Measurements from ENCODE around the gene BIK. TPM values are rescaled to one million over a fixed set of nuclear protein-coding genes. Genes with fewer than 3 reads are reported as not detected.
A peak's percentile ranks its signal among the peaks of the same experiment; 100 is the strongest.

BIK gene
- total RNA-seq, 2 donors from 2014 or later = 0.63 TPM; not detected in 1

- no peak for DNase-seq (ENCODE audit: low spot score)
- Histone ChIP-seq H3K4me1 (peaks cover 0 to 28% of the 10 kb centered on the region in 2 donors), H3K9me3 (no peaks in the 10 kb centered on the region), H3K27ac (no peak overlapping the region), H3K27me3 (no peaks in the 10 kb centered on the region), H3K4me3 (no peak overlapping the region), H3K36me3 (no peaks in the 10 kb centered on the region)
- no peak for TF ChIP-seq CTCF (IDR thresholded peaks at IDR 0.05)
These were observed 4.2 kb upstream of the BIK start for GRCh38 chr22:43106302-43106701.

- Histone ChIP-seq H3K4me1 (peaks cover 0 to 21% of the 10 kb centered on the region in 2 donors), H3K27ac (no peak overlapping the region), H3K4me3 (no peak overlapping the region), H3K27me3 (no peaks in the 10 kb centered on the region), H3K9me3 (no peaks in the 10 kb centered on the region), H3K36me3 (no peaks in the 10 kb centered on the region)
- no peak for TF ChIP-seq CTCF (IDR thresholded peaks at IDR 0.05)
- no peak for DNase-seq (ENCODE audit: low spot score)
These were observed 1.0 kb upstream of the BIK start for GRCh38 chr22:43109511-43109910.

DNA sequence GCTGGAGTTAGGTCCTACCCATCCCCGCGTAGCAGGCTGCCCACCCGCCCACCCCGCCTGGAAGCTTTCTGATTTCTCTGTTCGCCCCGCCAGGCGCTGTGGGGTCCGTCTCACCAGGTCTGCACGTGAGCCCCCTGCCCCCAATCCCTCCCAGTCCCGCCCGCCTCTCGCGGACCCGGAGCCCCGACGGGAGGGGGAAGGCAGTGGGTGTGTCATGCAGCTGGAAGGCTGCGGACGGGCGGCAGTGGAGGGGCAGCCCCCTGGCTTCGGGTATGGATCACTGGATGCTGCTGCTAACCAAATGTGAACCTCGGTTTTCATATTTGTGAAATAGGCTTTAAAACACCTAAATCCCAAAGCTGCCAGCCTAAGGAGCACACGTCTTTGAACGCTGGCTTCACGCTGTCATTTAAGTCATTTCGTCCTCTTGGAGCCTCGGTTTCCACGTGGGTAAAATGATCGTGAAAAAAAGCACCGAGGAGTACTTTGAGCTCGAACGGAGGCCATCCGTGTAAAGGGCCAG lies 568 bp upstream of the BIK start:
- no peaks in the 10 kb centered on the region for H3K36me3 ChIP-seq
- H3K27me3 ChIP-seq = no peaks in the 10 kb centered on the region
- no peak overlapping the region for H3K27ac ChIP-seq
- no peaks in the 10 kb centered on the region for H3K9me3 ChIP-seq
- DNase-seq (ENCODE audit: low spot score) = no peak
- peaks cover 0 to 20% of the 10 kb centered on the region in 2 donors for H3K4me1 ChIP-seq
- H3K4me3 ChIP-seq = peak overlapping the region; percentile 36 to 55
- no peak for TF ChIP-seq CTCF (IDR thresholded peaks at IDR 0.05)

GRCh38 chr22:43110927-43111623 lies 525 bp downstream of the BIK start:
- no peaks in the 10 kb centered on the region for H3K9me3 ChIP-seq
- H3K4me1 ChIP-seq = peaks cover 0 to 20% of the 10 kb centered on the region in 2 donors
- TF ChIP-seq CTCF (IDR thresholded peaks at IDR 0.05) = no peak
- DNase-seq (ENCODE audit: low spot score) = no peak
- no peaks in the 10 kb centered on the region for H3K27me3 ChIP-seq
- H3K36me3 ChIP-seq = no peaks in the 10 kb centered on the region
- no peak overlapping the region for H3K27ac ChIP-seq
- peak overlapping the region; percentile 36 to 55 for H3K4me3 ChIP-seq

GRCh38 chr22:43113526-43114251 lies 3.1 kb downstream of the BIK start:
- H3K4me1 ChIP-seq = peaks cover 0 to 20% of the 10 kb centered on the region in 2 donors
- H3K36me3 ChIP-seq = no peaks in the 10 kb centered on the region
- no peaks in the 10 kb centered on the region for H3K9me3 ChIP-seq
- no peak overlapping the region for H3K27ac ChIP-seq
- no peaks in the 10 kb centered on the region for H3K27me3 ChIP-seq
- no peak for DNase-seq (ENCODE audit: low spot score)
- TF ChIP-seq CTCF (IDR thresholded peaks at IDR 0.05) = no peak
- H3K4me3 ChIP-seq = no peak overlapping the region

Measured in right atrium auricular region (tissue), 2 donors.